SK-N-SH (cell line): ENCODE results near the gene ARHGAP26.

ENCODE experiments used
- ELF1 ChIP-seq: IDR thresholded peaks from 2 replicates; pipeline ENCODE4 v1.4.0; 2012
- EP300 ChIP-seq, 2 experiments: IDR thresholded peaks; 2 replicates each; pipeline versions ENCODE4 v1.4.0 to v1.6.1; 2012; ENCODE audit warnings: borderline replicate concordance in 1 of 2, low read depth in 1 of 2, low read length in 1 of 2
- FOSL2 ChIP-seq: IDR thresholded peaks from 2 replicates; pipeline ENCODE4 v1.4.0; 2012; ENCODE audit warnings: low read depth, mild to moderate bottlenecking, moderate library complexity, borderline replicate concordance
- FOXM1 ChIP-seq: IDR thresholded peaks from 2 replicates; pipeline ENCODE4 v1.4.0; 2012; ENCODE audit warnings: low read depth, mild to moderate bottlenecking
- JUND ChIP-seq: IDR thresholded peaks from 2 replicates; pipeline ENCODE4 v1.4.0; 2012
- MAX ChIP-seq: IDR thresholded peaks from 2 replicates; pipeline ENCODE4 v1.4.0; 2012; ENCODE audit warnings: low read depth
- POLR2AphosphoS5 ChIP-seq: IDR thresholded peaks from 2 replicates; pipeline ENCODE4 v1.6.1; 2012; ENCODE audit warnings: low read depth, low read length
- RXRA ChIP-seq: IDR thresholded peaks from 2 replicates; pipeline ENCODE4 v1.4.0; 2012; ENCODE audit warnings: low read depth, mild to moderate bottlenecking, borderline replicate concordance
- TAF1 ChIP-seq: IDR thresholded peaks from 2 replicates; pipeline ENCODE4 v1.6.1; 2012; ENCODE audit warnings: low read depth, mild to moderate bottlenecking, low read length, moderate library complexity, borderline replicate concordance
- TEAD4 ChIP-seq: IDR thresholded peaks from 2 replicates; pipeline ENCODE4 v1.4.0; 2012; ENCODE audit warnings: mild to moderate bottlenecking, borderline replicate concordance; ENCODE audit not compliant: insufficient read depth
- TF ChIP-seq, protein P1 (sequence below): fragments of 200-600 bp; sonication (generic); IDR thresholded peaks from 2 replicates; pipeline ENCODE4 v1.6.1; 2017; ENCODE audit warnings: antibody characterized with exemption, mild to moderate bottlenecking, moderate library complexity
- TF ChIP-seq, protein P2 (sequence below): IDR thresholded peaks from 2 replicates; pipeline ENCODE4 v1.4.0; 2012; ENCODE audit warnings: low read depth, borderline replicate concordance
- TF ChIP-seq, protein P3 (sequence below): fragments of 150-350 bp; IDR thresholded peaks from 2 replicates; pipeline ENCODE4 v1.6.1; 2016; ENCODE audit warnings: mild to moderate bottlenecking, low read depth, low read length
- TF ChIP-seq, protein P4 (sequence below): IDR thresholded peaks from 2 replicates; pipeline ENCODE4 v1.6.1; 2012; ENCODE audit warnings: mild to moderate bottlenecking, low read depth, low read length, moderate library complexity

GRCh38 chr5:143101725-143102386, 331.7 kb downstream of the ARHGAP26 start:
- no peak for TF ChIP-seq EP300 (IDR thresholded peaks at IDR 0.05; ENCODE audit: borderline replicate concordance in 1 of 2, low read depth in 1 of 2, low read length in 1 of 2)
- TF ChIP-seq, protein P1, sequence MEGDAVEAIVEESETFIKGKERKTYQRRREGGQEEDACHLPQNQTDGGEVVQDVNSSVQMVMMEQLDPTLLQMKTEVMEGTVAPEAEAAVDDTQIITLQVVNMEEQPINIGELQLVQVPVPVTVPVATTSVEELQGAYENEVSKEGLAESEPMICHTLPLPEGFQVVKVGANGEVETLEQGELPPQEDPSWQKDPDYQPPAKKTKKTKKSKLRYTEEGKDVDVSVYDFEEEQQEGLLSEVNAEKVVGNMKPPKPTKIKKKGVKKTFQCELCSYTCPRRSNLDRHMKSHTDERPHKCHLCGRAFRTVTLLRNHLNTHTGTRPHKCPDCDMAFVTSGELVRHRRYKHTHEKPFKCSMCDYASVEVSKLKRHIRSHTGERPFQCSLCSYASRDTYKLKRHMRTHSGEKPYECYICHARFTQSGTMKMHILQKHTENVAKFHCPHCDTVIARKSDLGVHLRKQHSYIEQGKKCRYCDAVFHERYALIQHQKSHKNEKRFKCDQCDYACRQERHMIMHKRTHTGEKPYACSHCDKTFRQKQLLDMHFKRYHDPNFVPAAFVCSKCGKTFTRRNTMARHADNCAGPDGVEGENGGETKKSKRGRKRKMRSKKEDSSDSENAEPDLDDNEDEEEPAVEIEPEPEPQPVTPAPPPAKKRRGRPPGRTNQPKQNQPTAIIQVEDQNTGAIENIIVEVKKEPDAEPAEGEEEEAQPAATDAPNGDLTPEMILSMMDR, result no peak
- TF ChIP-seq, protein P2, sequence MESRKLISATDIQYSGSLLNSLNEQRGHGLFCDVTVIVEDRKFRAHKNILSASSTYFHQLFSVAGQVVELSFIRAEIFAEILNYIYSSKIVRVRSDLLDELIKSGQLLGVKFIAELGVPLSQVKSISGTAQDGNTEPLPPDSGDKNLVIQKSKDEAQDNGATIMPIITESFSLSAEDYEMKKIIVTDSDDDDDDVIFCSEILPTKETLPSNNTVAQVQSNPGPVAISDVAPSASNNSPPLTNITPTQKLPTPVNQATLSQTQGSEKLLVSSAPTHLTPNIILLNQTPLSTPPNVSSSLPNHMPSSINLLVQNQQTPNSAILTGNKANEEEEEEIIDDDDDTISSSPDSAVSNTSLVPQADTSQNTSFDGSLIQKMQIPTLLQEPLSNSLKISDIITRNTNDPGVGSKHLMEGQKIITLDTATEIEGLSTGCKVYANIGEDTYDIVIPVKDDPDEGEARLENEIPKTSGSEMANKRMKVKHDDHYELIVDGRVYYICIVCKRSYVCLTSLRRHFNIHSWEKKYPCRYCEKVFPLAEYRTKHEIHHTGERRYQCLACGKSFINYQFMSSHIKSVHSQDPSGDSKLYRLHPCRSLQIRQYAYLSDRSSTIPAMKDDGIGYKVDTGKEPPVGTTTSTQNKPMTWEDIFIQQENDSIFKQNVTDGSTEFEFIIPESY, result no peak
- no peak for TF ChIP-seq TAF1
- no peak for TF ChIP-seq FOXM1
- no peak for TF ChIP-seq POLR2AphosphoS5
- TF ChIP-seq ELF1, result no peak
- no peak for TF ChIP-seq FOSL2
- TF ChIP-seq, protein P3, sequence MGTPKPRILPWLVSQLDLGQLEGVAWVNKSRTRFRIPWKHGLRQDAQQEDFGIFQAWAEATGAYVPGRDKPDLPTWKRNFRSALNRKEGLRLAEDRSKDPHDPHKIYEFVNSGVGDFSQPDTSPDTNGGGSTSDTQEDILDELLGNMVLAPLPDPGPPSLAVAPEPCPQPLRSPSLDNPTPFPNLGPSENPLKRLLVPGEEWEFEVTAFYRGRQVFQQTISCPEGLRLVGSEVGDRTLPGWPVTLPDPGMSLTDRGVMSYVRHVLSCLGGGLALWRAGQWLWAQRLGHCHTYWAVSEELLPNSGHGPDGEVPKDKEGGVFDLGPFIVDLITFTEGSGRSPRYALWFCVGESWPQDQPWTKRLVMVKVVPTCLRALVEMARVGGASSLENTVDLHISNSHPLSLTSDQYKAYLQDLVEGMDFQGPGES, result no peak
- no peak for TF ChIP-seq MAX
- TF ChIP-seq, protein P4, sequence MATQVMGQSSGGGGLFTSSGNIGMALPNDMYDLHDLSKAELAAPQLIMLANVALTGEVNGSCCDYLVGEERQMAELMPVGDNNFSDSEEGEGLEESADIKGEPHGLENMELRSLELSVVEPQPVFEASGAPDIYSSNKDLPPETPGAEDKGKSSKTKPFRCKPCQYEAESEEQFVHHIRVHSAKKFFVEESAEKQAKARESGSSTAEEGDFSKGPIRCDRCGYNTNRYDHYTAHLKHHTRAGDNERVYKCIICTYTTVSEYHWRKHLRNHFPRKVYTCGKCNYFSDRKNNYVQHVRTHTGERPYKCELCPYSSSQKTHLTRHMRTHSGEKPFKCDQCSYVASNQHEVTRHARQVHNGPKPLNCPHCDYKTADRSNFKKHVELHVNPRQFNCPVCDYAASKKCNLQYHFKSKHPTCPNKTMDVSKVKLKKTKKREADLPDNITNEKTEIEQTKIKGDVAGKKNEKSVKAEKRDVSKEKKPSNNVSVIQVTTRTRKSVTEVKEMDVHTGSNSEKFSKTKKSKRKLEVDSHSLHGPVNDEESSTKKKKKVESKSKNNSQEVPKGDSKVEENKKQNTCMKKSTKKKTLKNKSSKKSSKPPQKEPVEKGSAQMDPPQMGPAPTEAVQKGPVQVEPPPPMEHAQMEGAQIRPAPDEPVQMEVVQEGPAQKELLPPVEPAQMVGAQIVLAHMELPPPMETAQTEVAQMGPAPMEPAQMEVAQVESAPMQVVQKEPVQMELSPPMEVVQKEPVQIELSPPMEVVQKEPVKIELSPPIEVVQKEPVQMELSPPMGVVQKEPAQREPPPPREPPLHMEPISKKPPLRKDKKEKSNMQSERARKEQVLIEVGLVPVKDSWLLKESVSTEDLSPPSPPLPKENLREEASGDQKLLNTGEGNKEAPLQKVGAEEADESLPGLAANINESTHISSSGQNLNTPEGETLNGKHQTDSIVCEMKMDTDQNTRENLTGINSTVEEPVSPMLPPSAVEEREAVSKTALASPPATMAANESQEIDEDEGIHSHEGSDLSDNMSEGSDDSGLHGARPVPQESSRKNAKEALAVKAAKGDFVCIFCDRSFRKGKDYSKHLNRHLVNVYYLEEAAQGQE, result no peak
- TF ChIP-seq JUND, result no peak
- TF ChIP-seq TEAD4, result no peak
- TF ChIP-seq RXRA, result no peak
